IPS-20b (cell line): Measurements from ENCODE around the gene STUM.
"Not testable (repeated sequence)": the region's sequence is repeated elsewhere in the genome, so short reads cannot be mapped to it uniquely, and the experiment has no call there.

ENCODE experiments used
- H3K27ac ChIP-seq: one replicate; pipeline ENCODE4 v1.5.1; 2013; ENCODE audit warnings: low read length
- H3K27me3 ChIP-seq: 2 replicates; pipeline ENCODE4 v1.6.1; 2013; ENCODE audit warnings: mild to moderate bottlenecking, low read length, inconsistent platforms; ENCODE audit not compliant: insufficient read depth
- H3K36me3 ChIP-seq: 2 replicates; pipeline ENCODE4 v1.6.1; 2013; ENCODE audit warnings: low read depth, mild to moderate bottlenecking, inconsistent platforms, low read length, moderate library complexity; ENCODE audit not compliant: insufficient read depth
- H3K4me1 ChIP-seq: 2 replicates; pipeline ENCODE4 v1.6.1; 2013; ENCODE audit warnings: mild to moderate bottlenecking, control low read depth, inconsistent platforms, low read length, moderate library complexity; ENCODE audit not compliant: insufficient read depth
- H3K4me3 ChIP-seq: 2 replicates; pipeline ENCODE4 v1.5.1; 2013; ENCODE audit warnings: mild to moderate bottlenecking, low read length, inconsistent platforms
- H3K9ac ChIP-seq: 2 replicates; pipeline ENCODE4 v1.6.1; 2013; ENCODE audit warnings: low read depth, mild to moderate bottlenecking, inconsistent platforms, low read length, moderate library complexity
- H3K9me3 ChIP-seq: 2 replicates; pipeline ENCODE4 v1.6.1; 2013; ENCODE audit warnings: mild to moderate bottlenecking, low read depth, low read length, inconsistent platforms; ENCODE audit not compliant: insufficient read depth

Gene STUM

DNA sequence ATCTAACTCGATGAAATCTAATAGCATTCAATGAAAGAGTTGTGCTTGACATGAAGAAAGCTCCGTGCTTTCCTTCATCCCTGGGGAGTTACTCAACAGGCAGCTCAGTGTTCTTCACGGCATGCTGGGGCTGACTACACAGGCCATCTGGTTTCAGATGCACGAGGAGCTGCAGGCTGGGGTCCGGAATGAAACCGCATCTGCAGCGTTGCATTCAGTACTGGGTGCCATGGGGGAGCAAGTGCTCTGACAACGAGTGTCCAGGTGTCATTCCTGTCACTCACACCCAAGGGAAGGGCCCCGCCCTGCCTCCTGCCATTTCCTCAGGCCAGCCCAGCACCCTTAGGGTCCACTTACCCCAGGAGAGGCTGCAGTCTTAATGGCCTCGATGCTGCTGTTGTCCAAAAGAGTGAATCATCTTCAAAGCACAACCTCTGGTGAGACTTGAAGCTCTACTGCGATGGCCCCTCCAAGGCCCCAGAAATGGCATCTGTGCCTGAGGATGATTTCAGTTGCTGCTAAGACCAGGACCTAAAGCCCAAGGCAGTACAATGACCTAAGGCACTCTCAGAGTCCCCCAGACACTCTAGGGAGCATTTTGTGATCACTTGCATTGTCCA lies 61.4 kb downstream of the STUM start:
- Histone ChIP-seq H3K27ac (no peak overlapping the region), H3K27me3 (no peaks in the 10 kb centered on the region), H3K4me3 (no peak overlapping the region), H3K9me3 (no peaks in the 10 kb centered on the region), H3K9ac (no peak overlapping the region), H3K4me1 (peaks cover 1% of the 10 kb centered on the region; the same call in 1 of the 2 replicates), H3K36me3 (no peaks in the 10 kb centered on the region)

DNA sequence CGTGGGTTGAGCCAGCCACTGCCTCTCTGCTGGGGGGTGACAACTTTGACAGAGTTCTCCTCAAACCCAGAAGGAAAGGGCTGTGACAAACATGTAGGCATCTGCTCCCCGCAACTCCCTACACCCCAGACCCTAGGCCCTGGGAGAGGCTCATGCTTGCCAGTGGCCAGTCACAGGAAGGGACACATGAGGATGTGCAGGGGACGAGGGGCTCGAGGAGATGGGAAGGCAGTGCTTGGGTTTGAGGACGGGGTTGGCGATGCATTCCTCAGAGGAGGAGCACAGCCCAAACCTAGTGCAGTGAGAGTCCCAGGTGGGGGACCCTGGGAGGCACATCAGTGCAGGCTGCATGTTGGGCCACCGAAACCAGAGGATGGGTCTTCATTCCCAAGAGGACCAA lies 62.1 kb downstream of the STUM start:
- Histone ChIP-seq H3K4me1 (no peaks in the 10 kb centered on the region), H3K9ac (no peak overlapping the region), H3K4me3 (no peak overlapping the region), H3K9me3 (no peaks in the 10 kb centered on the region), H3K27ac (no peak overlapping the region), H3K36me3 (no peaks in the 10 kb centered on the region), H3K27me3 (no peaks in the 10 kb centered on the region)

DNA sequence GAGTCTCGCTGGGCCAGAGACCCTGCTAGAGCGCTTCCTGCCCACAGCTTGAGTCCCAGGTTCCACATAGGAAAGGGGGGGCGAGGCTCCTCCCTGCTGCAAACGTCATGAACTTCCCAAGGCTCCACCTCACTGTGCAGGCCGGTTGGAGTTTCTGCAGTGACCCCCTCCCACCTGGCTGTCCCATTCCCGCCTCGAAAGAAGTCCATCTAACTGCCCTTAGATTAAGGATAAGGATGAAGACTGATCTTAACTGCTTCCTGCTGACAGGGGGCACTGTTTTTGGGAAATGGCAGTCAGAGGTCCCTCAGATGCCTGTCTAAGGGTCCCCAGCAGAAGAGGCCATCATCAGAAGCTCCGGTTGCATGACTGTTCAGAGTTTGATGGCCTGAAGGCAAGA lies 62.7 kb downstream of the STUM start:
- Histone ChIP-seq H3K9ac (no peak overlapping the region), H3K4me3 (no peak overlapping the region), H3K27ac (no peak overlapping the region), H3K36me3 (no peaks in the 10 kb centered on the region), H3K27me3 (no peaks in the 10 kb centered on the region), H3K9me3 (no peaks in the 10 kb centered on the region), H3K4me1 (no peaks in the 10 kb centered on the region)

DNA sequence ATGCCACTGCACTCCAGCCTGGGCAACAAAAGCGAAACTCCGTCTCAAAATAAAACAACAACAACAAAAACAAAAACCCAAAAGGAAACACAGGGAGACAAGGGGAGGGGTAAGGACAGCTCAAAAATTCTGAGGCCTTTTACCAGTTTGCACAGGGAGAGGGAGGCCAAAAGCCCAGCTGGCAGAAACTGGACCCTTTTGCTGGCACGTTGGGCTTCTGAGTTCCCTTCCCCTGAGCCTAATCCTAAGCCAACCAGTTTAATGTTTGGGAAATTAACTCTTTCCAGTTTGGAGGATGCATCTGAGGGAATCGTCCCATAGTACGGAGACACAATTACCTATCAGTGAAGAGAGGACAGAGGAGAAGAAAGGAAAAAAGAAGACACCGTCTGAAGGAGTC lies 63.4 kb downstream of the STUM start:
- not testable (repeated sequence) for H3K9ac ChIP-seq, H3K27me3 ChIP-seq, H3K9me3 ChIP-seq

DNA sequence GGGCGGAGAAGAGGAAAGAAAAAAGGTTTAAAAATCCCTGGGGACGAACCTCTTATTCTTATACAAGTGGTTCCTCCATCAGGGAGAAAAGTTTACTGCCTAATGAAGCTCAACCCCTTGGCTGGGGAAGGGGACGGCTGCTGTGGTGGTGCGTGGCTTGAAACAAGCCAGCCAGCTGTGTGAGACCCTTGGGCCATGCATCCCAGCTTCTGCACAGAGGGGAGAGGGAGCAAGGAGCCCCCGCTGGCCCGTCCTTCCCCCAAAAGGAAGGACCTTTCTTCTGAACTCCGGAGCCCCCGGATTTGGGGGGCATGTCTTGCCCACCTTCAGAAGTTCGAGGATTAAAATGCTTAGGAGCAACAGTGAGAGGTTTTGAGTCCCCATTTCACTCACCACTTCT lies 67.3 kb downstream of the STUM start:
- Histone ChIP-seq H3K4me1 (no peaks in the 10 kb centered on the region), H3K9ac (no peak overlapping the region), H3K27me3 (no peaks in the 10 kb centered on the region), H3K36me3 (no peaks in the 10 kb centered on the region), H3K9me3 (no peaks in the 10 kb centered on the region), H3K27ac (no peak overlapping the region), H3K4me3 (no peak overlapping the region)

More for the DNA sequence above, 63.4 kb downstream of the STUM start:
- not testable (repeated sequence) for H3K27ac ChIP-seq, H3K4me3 ChIP-seq, H3K36me3 ChIP-seq, H3K4me1 ChIP-seq

DNA sequence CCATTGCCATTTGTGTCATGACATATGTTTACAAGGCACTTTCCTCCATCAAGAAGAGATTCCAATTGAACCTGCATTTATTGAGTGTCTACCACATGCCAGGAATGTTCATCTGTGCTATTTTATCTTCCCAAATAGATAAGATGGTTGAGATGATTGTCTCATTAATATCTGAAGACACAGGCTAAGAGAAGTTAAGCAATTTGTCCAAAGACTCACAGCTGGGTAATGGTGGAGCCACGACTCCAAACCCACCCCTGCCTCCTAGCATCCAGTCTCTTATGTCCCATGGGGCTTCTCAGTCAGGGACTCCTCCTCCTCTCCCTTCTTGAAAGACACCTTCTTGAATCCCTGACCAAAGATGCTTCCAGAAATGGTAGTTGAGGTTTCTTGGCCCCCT lies 68.1 kb downstream of the STUM start:
- H3K4me3 ChIP-seq, result no peak overlapping the region
- H3K9me3 ChIP-seq, result peaks cover 4% of the 10 kb centered on the region; the same call in 1 of the 2 replicates
- no peaks in the 10 kb centered on the region for H3K27me3 ChIP-seq
- H3K36me3 ChIP-seq, result no peaks in the 10 kb centered on the region
- H3K9ac ChIP-seq, result no peak overlapping the region
- H3K4me1 ChIP-seq, result no peaks in the 10 kb centered on the region
- no peak overlapping the region for H3K27ac ChIP-seq

DNA sequence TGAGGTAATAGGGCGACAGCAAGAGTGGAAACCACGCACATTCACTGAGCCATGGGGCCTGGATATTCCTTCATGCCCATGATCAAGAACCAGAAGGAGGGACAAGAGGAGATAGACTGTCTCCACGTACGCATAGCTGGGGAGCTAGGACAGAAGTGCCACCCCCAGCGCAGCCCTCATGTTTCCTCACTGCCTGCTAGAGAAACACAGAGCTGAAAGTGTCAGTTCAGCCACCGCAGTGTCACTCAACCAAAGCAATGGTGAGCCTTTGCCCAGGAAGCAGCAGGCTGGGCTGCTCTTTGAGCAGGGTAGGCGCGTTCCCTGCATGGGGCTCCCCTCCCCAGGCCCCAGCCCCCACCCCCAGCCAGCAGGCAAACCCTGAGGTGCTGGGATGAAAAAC lies 68.5 kb downstream of the STUM start:
- H3K9me3 ChIP-seq, result peaks cover 8% of the 10 kb centered on the region; the same call in 1 of the 2 replicates
- no peaks in the 10 kb centered on the region for H3K27me3 ChIP-seq
- no peak overlapping the region for H3K4me3 ChIP-seq
- no peak overlapping the region for H3K9ac ChIP-seq
- no peaks in the 10 kb centered on the region for H3K36me3 ChIP-seq
- H3K4me1 ChIP-seq, result no peaks in the 10 kb centered on the region
- no peak overlapping the region for H3K27ac ChIP-seq

DNA sequence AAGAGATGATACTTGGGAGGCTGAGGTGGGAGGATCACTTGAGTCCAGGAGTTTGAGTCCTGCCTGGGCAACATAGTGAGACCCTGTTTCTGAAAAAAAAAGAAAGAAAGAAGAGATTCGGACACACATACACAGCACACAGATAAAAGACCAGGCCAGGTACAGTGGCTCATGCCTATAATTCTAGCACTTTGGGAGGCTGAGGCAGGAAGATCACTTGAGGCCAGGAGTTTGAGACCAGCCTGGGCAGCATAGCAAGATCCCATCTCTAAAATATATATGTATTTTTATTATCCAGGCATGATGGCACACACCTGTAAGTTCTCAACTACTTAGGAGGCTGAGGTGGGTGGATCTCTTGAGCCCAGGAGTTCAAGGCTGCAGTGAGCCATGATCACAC lies 69.2 kb downstream of the STUM start:
- not testable (repeated sequence) for H3K27ac ChIP-seq, H3K9ac ChIP-seq, H3K9me3 ChIP-seq, H3K36me3 ChIP-seq, H3K4me3 ChIP-seq, H3K27me3 ChIP-seq, H3K4me1 ChIP-seq

DNA sequence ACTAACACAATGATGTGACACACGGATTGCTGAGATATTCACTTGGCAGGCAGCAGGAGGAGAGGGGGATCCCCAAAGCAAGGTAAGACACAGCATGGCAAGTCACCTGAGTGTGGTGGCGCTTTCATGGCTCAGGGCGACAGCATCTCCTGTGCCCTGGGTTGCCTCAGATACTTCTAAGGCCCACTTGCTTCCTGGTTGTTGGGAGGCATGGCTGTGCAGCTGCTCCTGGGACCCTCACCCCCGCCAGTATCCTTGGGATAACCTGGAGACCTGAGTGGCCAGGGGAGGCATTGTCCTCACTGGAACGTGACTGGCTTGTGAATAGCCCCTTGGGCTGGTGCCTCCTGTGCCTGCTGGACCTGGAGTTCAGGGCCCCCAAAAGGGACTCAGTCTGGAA lies 69.8 kb downstream of the STUM start:
- Histone ChIP-seq H3K9ac (no peak overlapping the region), H3K4me3 (no peak overlapping the region), H3K27ac (no peak overlapping the region), H3K27me3 (no peaks in the 10 kb centered on the region), H3K36me3 (no peaks in the 10 kb centered on the region), H3K9me3 (peaks cover 8% of the 10 kb centered on the region; the same call in 1 of the 2 replicates), H3K4me1 (no peaks in the 10 kb centered on the region)

DNA sequence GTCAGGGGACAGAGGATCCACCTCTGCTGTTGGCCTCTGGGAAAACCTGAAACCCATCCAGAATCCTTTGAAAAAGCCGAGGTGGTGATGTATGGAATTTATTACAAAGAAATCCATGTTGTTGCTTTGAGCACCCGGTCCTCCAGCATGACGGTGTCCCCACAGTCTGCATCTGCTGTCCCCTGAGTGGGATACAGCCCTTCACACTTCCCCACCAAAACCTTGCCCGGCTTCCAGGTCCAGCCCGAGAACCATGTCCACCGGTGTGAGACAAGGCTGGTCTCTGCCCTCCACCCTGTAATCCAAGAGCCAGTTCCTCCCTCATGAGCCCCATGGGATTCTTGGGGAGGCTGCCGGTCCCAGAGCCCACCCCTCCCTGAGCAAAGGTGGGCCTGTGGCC lies 70.5 kb downstream of the STUM start:
- Histone ChIP-seq H3K36me3 (no peaks in the 10 kb centered on the region), H3K4me3 (no peak overlapping the region), H3K9me3 (peaks cover 8% of the 10 kb centered on the region; the same call in 1 of the 2 replicates), H3K4me1 (no peaks in the 10 kb centered on the region), H3K9ac (no peak overlapping the region), H3K27me3 (no peaks in the 10 kb centered on the region), H3K27ac (no peak overlapping the region)

DNA sequence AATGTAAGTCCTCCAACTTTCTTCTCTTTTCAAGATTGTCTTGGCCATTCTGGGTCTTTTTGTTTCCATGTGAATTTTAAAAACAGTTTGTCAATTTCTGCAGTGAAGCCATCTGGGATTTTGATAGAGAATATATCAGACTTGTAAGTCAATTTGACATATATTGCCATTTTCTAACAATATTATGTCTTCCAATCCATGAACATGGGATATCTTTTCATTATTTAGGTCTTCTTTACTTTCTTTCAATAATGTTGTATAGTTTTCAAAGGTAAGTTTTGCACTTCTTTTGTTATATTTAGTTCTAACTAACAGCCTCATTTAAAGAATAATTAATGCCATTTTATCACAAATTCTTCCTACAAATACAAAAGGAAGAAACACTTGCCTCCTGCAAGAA lies 73.4 kb downstream of the STUM start:
- H3K4me3 ChIP-seq, result no peak overlapping the region
- no peak overlapping the region for H3K27ac ChIP-seq
- H3K36me3 ChIP-seq, result no peaks in the 10 kb centered on the region
- peaks cover 8% of the 10 kb centered on the region; the same call in 1 of the 2 replicates for H3K9me3 ChIP-seq
- H3K9ac ChIP-seq, result no peak overlapping the region
- H3K27me3 ChIP-seq, result peaks cover 16% of the 10 kb centered on the region
- no peaks in the 10 kb centered on the region for H3K4me1 ChIP-seq

DNA sequence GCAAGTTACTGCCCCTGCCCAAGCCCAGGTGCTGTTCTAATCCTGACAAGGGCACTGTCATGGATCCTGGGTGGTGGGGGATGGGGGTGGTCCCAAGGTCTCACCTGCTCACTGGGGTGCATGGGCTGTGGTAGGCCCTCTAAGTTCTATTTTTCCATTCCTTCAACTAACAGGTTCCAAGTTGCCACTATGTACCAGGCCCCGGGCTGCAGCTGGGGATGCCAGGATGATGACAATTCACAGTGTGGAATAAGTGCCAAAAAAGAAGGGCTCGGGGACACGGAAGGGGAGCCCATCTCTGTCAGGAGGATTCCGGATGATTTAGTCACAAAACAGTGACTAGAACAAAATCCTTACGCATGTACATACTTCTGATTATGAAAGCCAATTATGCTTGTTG lies 76.0 kb downstream of the STUM start:
- Histone ChIP-seq H3K27me3 (peaks cover 22% of the 10 kb centered on the region), H3K27ac (no peak overlapping the region)

More for the DNA sequence above, 76.0 kb downstream of the STUM start:
- H3K4me1 ChIP-seq, result no peaks in the 10 kb centered on the region
- no peak overlapping the region for H3K4me3 ChIP-seq
- no peaks in the 10 kb centered on the region for H3K36me3 ChIP-seq
- peaks cover 8% of the 10 kb centered on the region; the same call in 1 of the 2 replicates for H3K9me3 ChIP-seq
- no peak overlapping the region for H3K9ac ChIP-seq
